Globus pallidus (tissue), 1 donor: Measurements from ENCODE around the gene NAT14.
A peak's percentile ranks its signal among the peaks of the same experiment; 100 is the strongest.
"Not testable (repeated sequence)": the region's sequence is repeated elsewhere in the genome, so short reads cannot be mapped to it uniquely, and the experiment has no call there.

Experiments used
- DNase-seq: peaks from one replicate; pipeline ENCODE4 v3.0.0-alpha.2; 2015; ENCODE audit warnings: low spot score

NAT14 gene

GRCh38 chr19:55484593-55485438 is at the start of gene NAT14:
TSS of gene NAT14 (plus strand) at chr19:55485188. CDS start at chr19:55485709, 521 bp downstream.
- no peak for DNase-seq

- no peak for DNase-seq
These were observed 48.1 kb upstream of the NAT14 start for GRCh38 chr19:55436847-55437246.

- no peak for DNase-seq
These were observed 47.6 kb upstream of the NAT14 start for GRCh38 chr19:55437410-55437809.

GRCh38 chr19:55439052-55439451 is 45.9 kb upstream of the NAT14 start:
- no peak for DNase-seq

GRCh38 chr19:55440411-55441105 is 44.4 kb upstream of the NAT14 start:
- no peak for DNase-seq

- no peak for DNase-seq
These were observed 43.7 kb upstream of the NAT14 start for GRCh38 chr19:55441319-55441691.

GRCh38 chr19:55441692-55442321 is 43.2 kb upstream of the NAT14 start:
- DNase-seq: no peak

GRCh38 chr19:55442372-55442961 is 42.5 kb upstream of the NAT14 start:
- DNase-seq: no peak

- peak; percentile 74 for DNase-seq
These were observed 41.8 kb upstream of the NAT14 start, which contains the start of gene SHISA7 for GRCh38 chr19:55443045-55443823. TSS of gene SHISA7 (minus strand) at chr19:55443300. CDS start at chr19:55442863, 437 bp downstream.

GRCh38 chr19:55443824-55444480 is 41.0 kb upstream of the NAT14 start:
- DNase-seq: no peak

- DNase-seq: no peak
These were observed 40.3 kb upstream of the NAT14 start for GRCh38 chr19:55444646-55445045.

GRCh38 chr19:55446060-55446459 is 38.9 kb upstream of the NAT14 start:
- DNase-seq: no peak

- DNase-seq: peak; percentile 84
These were observed 37.4 kb upstream of the NAT14 start for GRCh38 chr19:55447421-55448174.

GRCh38 chr19:55448175-55448490 is 36.9 kb upstream of the NAT14 start:
- not testable (repeated sequence) for DNase-seq

- DNase-seq: no peak
These were observed 35.5 kb upstream of the NAT14 start for GRCh38 chr19:55449469-55449868.

GRCh38 chr19:55451163-55451964 is 33.6 kb upstream of the NAT14 start:
- no peak for DNase-seq

GRCh38 chr19:55451965-55452748 is 32.8 kb upstream of the NAT14 start:
- DNase-seq: peak; percentile 37

GRCh38 chr19:55452749-55453346 is 32.1 kb upstream of the NAT14 start:
- peak; percentile 96 for DNase-seq
